ENCODE measurements around the gene CARHSP1.

DNA sequence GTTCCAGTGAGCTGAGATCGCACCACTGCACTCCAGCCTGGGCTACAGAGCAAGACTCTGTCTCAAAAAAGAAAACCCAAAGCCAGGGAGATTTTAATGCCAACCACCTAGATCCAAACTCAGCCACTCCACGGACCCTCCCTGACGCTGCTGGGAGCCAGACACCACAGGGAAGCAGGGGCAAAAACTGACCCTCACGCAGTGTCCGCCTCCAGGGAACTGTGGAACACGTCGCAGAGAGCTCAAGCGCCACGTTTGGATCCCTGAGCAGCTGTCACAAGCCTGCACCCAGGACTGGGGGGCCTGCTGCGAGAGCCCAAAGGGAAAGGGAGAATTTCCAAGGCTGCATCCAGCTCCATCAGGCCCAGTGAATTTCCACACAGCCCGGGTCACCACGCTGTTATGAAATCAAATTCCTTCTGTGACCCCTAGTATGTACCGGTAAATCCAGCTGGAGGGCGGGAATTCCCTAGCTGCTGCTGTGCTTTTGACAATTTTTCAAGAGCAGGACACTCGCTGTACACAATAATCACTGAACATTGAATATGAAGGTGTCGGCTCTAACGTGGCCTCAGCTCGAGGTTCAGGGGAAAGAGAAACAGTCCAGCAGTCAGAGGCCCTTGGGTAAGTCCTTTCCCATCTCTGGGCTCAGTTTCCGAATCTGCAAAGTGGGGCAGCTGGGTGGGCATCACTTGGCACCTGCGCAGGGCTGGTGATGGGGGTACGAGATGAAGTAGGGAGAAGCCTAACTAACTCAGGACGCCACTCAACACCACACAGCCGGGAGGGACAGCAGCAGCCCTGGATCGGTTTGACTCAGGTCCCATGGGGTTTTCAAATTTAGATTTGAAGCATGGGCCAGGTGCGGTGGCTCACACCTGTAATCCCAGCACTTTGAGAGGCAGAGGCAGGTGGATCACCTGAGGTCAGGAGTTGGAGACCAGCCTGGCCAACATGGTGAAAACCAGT lies 8.6 kb downstream of the CARHSP1 start:
- TF ChIP-seq, protein P1, sequence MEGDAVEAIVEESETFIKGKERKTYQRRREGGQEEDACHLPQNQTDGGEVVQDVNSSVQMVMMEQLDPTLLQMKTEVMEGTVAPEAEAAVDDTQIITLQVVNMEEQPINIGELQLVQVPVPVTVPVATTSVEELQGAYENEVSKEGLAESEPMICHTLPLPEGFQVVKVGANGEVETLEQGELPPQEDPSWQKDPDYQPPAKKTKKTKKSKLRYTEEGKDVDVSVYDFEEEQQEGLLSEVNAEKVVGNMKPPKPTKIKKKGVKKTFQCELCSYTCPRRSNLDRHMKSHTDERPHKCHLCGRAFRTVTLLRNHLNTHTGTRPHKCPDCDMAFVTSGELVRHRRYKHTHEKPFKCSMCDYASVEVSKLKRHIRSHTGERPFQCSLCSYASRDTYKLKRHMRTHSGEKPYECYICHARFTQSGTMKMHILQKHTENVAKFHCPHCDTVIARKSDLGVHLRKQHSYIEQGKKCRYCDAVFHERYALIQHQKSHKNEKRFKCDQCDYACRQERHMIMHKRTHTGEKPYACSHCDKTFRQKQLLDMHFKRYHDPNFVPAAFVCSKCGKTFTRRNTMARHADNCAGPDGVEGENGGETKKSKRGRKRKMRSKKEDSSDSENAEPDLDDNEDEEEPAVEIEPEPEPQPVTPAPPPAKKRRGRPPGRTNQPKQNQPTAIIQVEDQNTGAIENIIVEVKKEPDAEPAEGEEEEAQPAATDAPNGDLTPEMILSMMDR (optimal IDR thresholded peaks at IDR 0.05 in 1 of 3, IDR thresholded peaks at IDR 0.05 in 1 of 3, conservative IDR thresholded peaks at IDR 0.05 in 1 of 3; ENCODE audit: extremely low read depth in 1 of 3, insufficient read depth in 2 of 3, low read length in 3 of 3): no peak
- TF ChIP-seq EZH2 (IDR thresholded peaks at IDR 0.05; ENCODE audit: low read length): no peak
